Natural killer cell (primary cell): ENCODE results near the gene BRD3. TPM values are rescaled to one million over a fixed set of nuclear protein-coding genes. Genes with fewer than 3 reads are reported as not detected.
A peak's percentile ranks its signal among the peaks of the same experiment; 100 is the strongest.

Experiments used
- ATAC-seq, 3 donors: fragments of 150-1000 bp in 2 of 3; fragments of 200-7000 bp in 1 of 3; cut with Tn5 transposase; 1 replicate in 1 of 3; 2 replicates in 2 of 3; pipeline ENCODE4 v1.10.0; 2021; ENCODE audit warnings: mild to moderate bottlenecking in 2 of 3, moderate library complexity in 2 of 3
- DNase-seq, 2 donors: peaks; one replicate each; pipeline versions ENCODE4 v3.0.0 to v3.0.0-alpha.2; 2013 to 2021; ENCODE audit warnings: mixed read lengths in 1 of 2
- H3K27ac ChIP-seq: one replicate; pipeline ENCODE4 v1.5.1; 2013; ENCODE audit warnings: mild to moderate bottlenecking, low read length
- H3K27me3 ChIP-seq: one replicate; pipeline ENCODE4 v1.6.1; 2013; ENCODE audit warnings: low read length; ENCODE audit not compliant: control insufficient read depth, insufficient read depth
- H3K36me3 ChIP-seq: one replicate; pipeline ENCODE4 v1.6.1; 2013; ENCODE audit warnings: low read length; ENCODE audit not compliant: control insufficient read depth, insufficient read depth
- H3K4me1 ChIP-seq: one replicate; pipeline ENCODE4 v1.6.1; 2013; ENCODE audit warnings: low read length; ENCODE audit not compliant: control insufficient read depth, insufficient read depth
- H3K4me3 ChIP-seq: one replicate; pipeline ENCODE4 v1.5.1; 2013; ENCODE audit warnings: low read length
- H3K9me3 ChIP-seq: one replicate; pipeline ENCODE4 v1.6.1; 2013; ENCODE audit warnings: low read length; ENCODE audit not compliant: control insufficient read depth, insufficient read depth
- H3K27ac Mint-ChIP-seq, 2 donors: one replicate each; pipeline ENCODE4 v1.8.0; 2022; ENCODE audit warnings: mild to moderate bottlenecking in 2 of 2, mixed read lengths in 2 of 2, moderate library complexity in 1 of 2
- H3K27me3 Mint-ChIP-seq, 2 donors: one replicate each; pipeline ENCODE4 v1.8.0; 2022; ENCODE audit warnings: low read depth in 2 of 2, mixed read lengths in 2 of 2
- H3K36me3 Mint-ChIP-seq: one replicate; pipeline ENCODE4 v1.8.0; 2022; ENCODE audit warnings: mixed read lengths
- H3K4me1 Mint-ChIP-seq, 2 donors: one replicate each; pipeline ENCODE4 v1.8.0; 2022; ENCODE audit warnings: mixed read lengths in 2 of 2
- H3K4me3 Mint-ChIP-seq: one replicate; pipeline ENCODE4 v1.8.0; 2022; ENCODE audit warnings: mild to moderate bottlenecking, moderate library complexity, mixed read lengths
- H3K9me3 Mint-ChIP-seq, 2 donors: one replicate each; pipeline ENCODE4 v1.8.0; 2022; ENCODE audit warnings: mixed read lengths in 2 of 2
- whole genome bisulfite sequencing: methylation state at CpG from one replicate; pipeline ENCODE4 v1.1.7; 2013; ENCODE audit warnings: missing lambda C conversion rate; ENCODE audit not compliant: insufficient coverage; 5-methylcytosine and 5-hydroxymethylcytosine counted together
- intact Hi-C: fragments of 100-400 bp; cut with micrococcal nuclease; formaldehyde crosslinking; loops from one replicate; pipeline ENCODE4 v1.14.2; 2022
- total RNA-seq, 4 donors: library from RNA; stranded (reverse); fragments of 120-200 nt in 1 of 4; gene quantifications; one replicate each; pipeline versions ENCODE4 v1.2.3 to v1.2.4, GENCODE V29; 2013 to 2022
- TF ChIP-seq, protein P1 (sequence below): fragments of 200-600 bp; IDR thresholded peaks from one replicate; pipeline ENCODE4 v1.8.0; 2022; ENCODE audit warnings: antibody characterized with exemption

Gene BRD3
- total RNA-seq, 3 donors from 2014 or later (not counting 1 experiment from before 2014, with no cell fraction given), result 52.8 to 63.0 (median 52.8) TPM

DNA sequence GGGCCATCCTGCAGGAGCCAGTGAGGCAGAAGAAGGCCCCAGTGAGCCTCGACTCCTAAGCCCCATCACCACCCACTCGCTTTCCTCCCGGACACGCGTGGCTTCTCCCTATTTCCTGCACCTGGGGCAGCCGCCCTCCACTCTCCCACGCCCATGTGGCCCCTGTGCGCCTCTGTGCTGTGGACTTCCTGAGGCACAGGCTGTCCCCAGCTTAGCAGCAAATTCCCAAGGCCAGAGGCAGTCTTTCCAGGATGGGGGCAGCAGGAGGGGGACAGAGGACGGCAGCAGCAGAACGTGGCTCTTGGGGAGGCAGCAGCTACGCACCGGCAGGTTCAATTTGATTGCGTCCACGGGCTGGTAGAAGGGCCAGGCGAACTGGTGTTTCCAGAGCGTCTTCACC lies 14.9 kb downstream of the BRD3 start:
- Mint-ChIP-seq H3K27me3 (no peaks in the 10 kb centered on the region), H3K36me3 (peaks cover 7% of the 10 kb centered on the region), H3K27ac (no peak overlapping the region), H3K9me3 (no peaks in the 10 kb centered on the region), H3K4me1 (peaks cover 7 to 33% of the 10 kb centered on the region in 2 donors), H3K4me3 (no peak overlapping the region)
- Histone ChIP-seq H3K4me1 (peaks cover 19% of the 10 kb centered on the region), H3K27me3 (no peaks in the 10 kb centered on the region), H3K36me3 (peaks cover 45% of the 10 kb centered on the region), H3K4me3 (no peak overlapping the region), H3K9me3 (no peaks in the 10 kb centered on the region), H3K27ac (no peak overlapping the region)
- intact Hi-C loops, result no loop called here
- ATAC-seq (no peak), DNase-seq (no peak)
- WGBS, result 94% methylated on average over 16 of the region's 16 CpGs
- TF ChIP-seq, protein P1, sequence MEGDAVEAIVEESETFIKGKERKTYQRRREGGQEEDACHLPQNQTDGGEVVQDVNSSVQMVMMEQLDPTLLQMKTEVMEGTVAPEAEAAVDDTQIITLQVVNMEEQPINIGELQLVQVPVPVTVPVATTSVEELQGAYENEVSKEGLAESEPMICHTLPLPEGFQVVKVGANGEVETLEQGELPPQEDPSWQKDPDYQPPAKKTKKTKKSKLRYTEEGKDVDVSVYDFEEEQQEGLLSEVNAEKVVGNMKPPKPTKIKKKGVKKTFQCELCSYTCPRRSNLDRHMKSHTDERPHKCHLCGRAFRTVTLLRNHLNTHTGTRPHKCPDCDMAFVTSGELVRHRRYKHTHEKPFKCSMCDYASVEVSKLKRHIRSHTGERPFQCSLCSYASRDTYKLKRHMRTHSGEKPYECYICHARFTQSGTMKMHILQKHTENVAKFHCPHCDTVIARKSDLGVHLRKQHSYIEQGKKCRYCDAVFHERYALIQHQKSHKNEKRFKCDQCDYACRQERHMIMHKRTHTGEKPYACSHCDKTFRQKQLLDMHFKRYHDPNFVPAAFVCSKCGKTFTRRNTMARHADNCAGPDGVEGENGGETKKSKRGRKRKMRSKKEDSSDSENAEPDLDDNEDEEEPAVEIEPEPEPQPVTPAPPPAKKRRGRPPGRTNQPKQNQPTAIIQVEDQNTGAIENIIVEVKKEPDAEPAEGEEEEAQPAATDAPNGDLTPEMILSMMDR, result no peak

DNA sequence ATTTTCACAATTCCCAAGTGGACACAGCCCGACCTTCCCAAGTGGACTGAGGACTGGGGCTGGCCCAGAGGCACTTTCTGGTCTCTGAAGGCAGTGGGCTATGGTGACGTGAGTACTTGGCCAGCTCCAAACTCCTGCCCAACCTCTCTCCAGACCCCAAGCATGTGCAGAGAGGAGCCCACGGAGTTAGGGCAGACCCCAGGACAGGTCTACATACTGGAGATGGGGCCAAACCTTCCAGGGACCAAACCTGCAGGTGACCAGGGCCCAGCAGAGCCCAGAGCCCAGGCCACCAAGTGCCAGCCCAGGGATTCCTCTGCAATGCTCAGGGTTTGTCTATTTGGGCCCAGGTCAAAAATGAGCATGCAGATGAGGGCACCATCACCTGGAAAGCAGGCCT lies 15.3 kb downstream of the BRD3 start:
- intact Hi-C loops, result no loop called here
- Histone ChIP-seq H3K36me3 (peaks cover 49% of the 10 kb centered on the region), H3K4me3 (no peak overlapping the region), H3K27me3 (no peaks in the 10 kb centered on the region), H3K4me1 (peaks cover 19% of the 10 kb centered on the region), H3K9me3 (no peaks in the 10 kb centered on the region), H3K27ac (no peak overlapping the region)
- WGBS, result 92% methylated on average over 3 of the region's 3 CpGs
- Mint-ChIP-seq H3K4me3 (no peak overlapping the region), H3K27ac (no peak overlapping the region), H3K9me3 (no peaks in the 10 kb centered on the region), H3K36me3 (peaks cover 7% of the 10 kb centered on the region), H3K4me1 (peaks cover 7 to 32% of the 10 kb centered on the region in 2 donors), H3K27me3 (no peaks in the 10 kb centered on the region)
- no peak for ATAC-seq
- no peak for DNase-seq
- TF ChIP-seq, protein P1, result no peak

GRCh38 chr9:134051319-134051718 lies 16.5 kb downstream of the BRD3 start:
- H3K36me3 ChIP-seq, result peaks cover 57% of the 10 kb centered on the region
- Mint-ChIP-seq H3K9me3 (no peaks in the 10 kb centered on the region), H3K27ac (peak overlapping the region in 1 of 2 donors; percentile 56), H3K36me3 (peaks cover 7% of the 10 kb centered on the region), H3K4me1 (peaks cover 0 to 20% of the 10 kb centered on the region in 2 donors), H3K4me3 (no peak overlapping the region), H3K27me3 (no peaks in the 10 kb centered on the region)
- peaks cover 8% of the 10 kb centered on the region for H3K4me1 ChIP-seq
- WGBS, result 97% methylated on average over 16 of the region's 16 CpGs
- no peak overlapping the region for H3K27ac ChIP-seq
- H3K27me3 ChIP-seq, result no peaks in the 10 kb centered on the region
- no peaks in the 10 kb centered on the region for H3K9me3 ChIP-seq
- no peak for ATAC-seq
- no peak overlapping the region for H3K4me3 ChIP-seq
- TF ChIP-seq, protein P1, result no peak
- DNase-seq, result no peak
- intact Hi-C loops, result no loop called here

DNA sequence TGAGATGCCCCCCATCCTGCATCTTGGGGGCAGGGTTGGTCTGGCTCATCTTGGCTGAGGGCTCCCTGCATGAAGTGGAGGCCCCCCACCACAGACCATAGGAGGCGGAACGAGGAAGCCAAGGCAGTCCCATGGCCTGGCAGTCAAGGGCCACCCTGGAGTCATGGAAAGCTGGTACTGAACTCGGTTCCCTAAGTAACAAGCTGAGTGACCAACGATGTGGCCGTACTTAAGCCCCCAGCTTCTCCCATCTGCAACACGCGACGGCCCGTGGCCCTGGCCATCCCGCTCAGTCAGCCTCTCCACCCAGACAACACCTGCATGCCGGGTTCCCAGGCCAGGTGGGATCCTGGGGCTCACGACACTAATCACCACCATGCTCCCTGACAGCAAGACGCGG lies 17.1 kb downstream of the BRD3 start:
- no peak overlapping the region for H3K4me3 Mint-ChIP-seq
- H3K27ac Mint-ChIP-seq, result peak overlapping the region in 1 of 2 donors; percentile 56
- ATAC-seq, result no peak
- Histone ChIP-seq H3K4me3 (no peak overlapping the region), H3K27me3 (no peaks in the 10 kb centered on the region), H3K27ac (no peak overlapping the region), H3K36me3 (peaks cover 59% of the 10 kb centered on the region), H3K9me3 (no peaks in the 10 kb centered on the region), H3K4me1 (peaks cover 2% of the 10 kb centered on the region)
- TF ChIP-seq, protein P1, result no peak
- H3K4me1 Mint-ChIP-seq, result peaks cover 0 to 14% of the 10 kb centered on the region in 2 donors
- intact Hi-C loops, result no loop called here
- H3K36me3 Mint-ChIP-seq, result peaks cover 7% of the 10 kb centered on the region
- no peaks in the 10 kb centered on the region for H3K9me3 Mint-ChIP-seq
- WGBS, result 90% methylated on average over 14 of the region's 14 CpGs
- H3K27me3 Mint-ChIP-seq, result no peaks in the 10 kb centered on the region
- no peak for DNase-seq
